WTC11 (cell line): ENCODE measurements around the gene KRT82. TPM values are rescaled to one million over a fixed set of nuclear protein-coding genes. Genes with fewer than 3 reads are reported as not detected.

Experiments used
- ATAC-seq: fragments of 200-7000 bp; cut with Tn5 transposase; 2 replicates; pipeline ENCODE4 v1.10.0; 2021; ENCODE audit warnings: mild to moderate bottlenecking, moderate library complexity
- CTCF ChIA-PET: fragments of 300-600 bp; sonication (Branson Sonifier 250); formaldehyde crosslinking; loops from one replicate; lab custom pipeline; 2021; ENCODE audit warnings: antibody characterized with exemption; lab: Charles Lee
- POLR2A ChIA-PET: fragments of 350-600 bp; sonication (Branson Sonifier 250); formaldehyde crosslinking; loops from one replicate; lab custom pipeline; 2021; ENCODE audit warnings: antibody characterized with exemption; lab: Charles Lee
- DNase-seq: peaks from one replicate; pipeline ENCODE4 v3.0.0; 2021; ENCODE audit warnings: low spot score
- H3K27ac Mint-ChIP-seq: 2 replicates; pipeline ENCODE4 v1.8.0; 2021; ENCODE audit warnings: mixed read lengths
- H3K27me3 Mint-ChIP-seq: 2 replicates; pipeline ENCODE4 v1.8.0; 2021; ENCODE audit warnings: low read depth, mild to moderate bottlenecking, moderate library complexity, mixed read lengths
- H3K36me3 Mint-ChIP-seq: 2 replicates; pipeline ENCODE4 v1.8.0; 2021; ENCODE audit warnings: mixed read lengths
- H3K4me1 Mint-ChIP-seq: 2 replicates; pipeline ENCODE4 v1.8.0; 2022; ENCODE audit warnings: mixed read lengths
- H3K4me3 Mint-ChIP-seq: 2 replicates; pipeline ENCODE4 v1.8.0; 2021; ENCODE audit warnings: mild to moderate bottlenecking, moderate library complexity, mixed read lengths
- H3K9me3 Mint-ChIP-seq: 2 replicates; pipeline ENCODE4 v1.8.0; 2021; ENCODE audit warnings: mixed read lengths
- ATF1 ChIP-seq: sonication (generic); formaldehyde crosslinking; IDR thresholded peaks from 2 replicates; pipeline ENCODE4 v1.8.1; 2023; ENCODE audit warnings: mild to moderate bottlenecking, moderate library complexity, missing genetic modification reagents
- ELF4 ChIP-seq: sonication (generic); formaldehyde crosslinking; IDR thresholded peaks from 2 replicates; pipeline ENCODE4 v1.8.1; 2022; ENCODE audit warnings: low read depth, mild to moderate bottlenecking, moderate library complexity, missing genetic modification reagents
- EMX1 ChIP-seq: fragments of 250-450 bp; sonication (Bioruptor Pico); IDR thresholded peaks from 2 replicates; pipeline ENCODE4 v1.8.0; 2021; ENCODE audit warnings: mild to moderate bottlenecking
- ETV6 ChIP-seq: sonication (generic); formaldehyde crosslinking; IDR thresholded peaks from 2 replicates; pipeline ENCODE4 v1.8.1; 2022; ENCODE audit warnings: mild to moderate bottlenecking, missing genetic modification reagents
- FOXJ3 ChIP-seq: sonication (generic); formaldehyde crosslinking; IDR thresholded peaks from 2 replicates; pipeline ENCODE4 v1.9.0; 2021; ENCODE audit warnings: missing genetic modification reagents, mild to moderate bottlenecking, borderline replicate concordance
- FOXP1 ChIP-seq: sonication (generic); formaldehyde crosslinking; IDR thresholded peaks from 2 replicates; pipeline ENCODE4 v1.8.0; 2022; ENCODE audit warnings: missing genetic modification reagents, mild to moderate bottlenecking, moderate library complexity, borderline replicate concordance
- HMGXB4 ChIP-seq: sonication (generic); formaldehyde crosslinking; IDR thresholded peaks from 2 replicates; pipeline ENCODE4 v1.8.1; 2023; ENCODE audit warnings: mild to moderate bottlenecking, moderate library complexity, missing genetic modification reagents
- IRF1 ChIP-seq: sonication (generic); formaldehyde crosslinking; IDR thresholded peaks from 2 replicates; pipeline ENCODE4 v1.8.0; 2023; ENCODE audit warnings: missing genetic modification reagents
- JAZF1 ChIP-seq: fragments of 250-450 bp; sonication (Bioruptor Pico); IDR thresholded peaks from 2 replicates; pipeline ENCODE4 v1.9.0; 2021; ENCODE audit warnings: moderate library complexity, mild to moderate bottlenecking, inconsistent platforms
- MYBL2 ChIP-seq: sonication (generic); formaldehyde crosslinking; IDR thresholded peaks from 2 replicates; pipeline ENCODE4 v1.8.1; 2023; ENCODE audit warnings: mild to moderate bottlenecking, moderate library complexity, missing genetic modification reagents
- NFATC4 ChIP-seq: fragments of 250-450 bp; sonication (Bioruptor Pico); IDR thresholded peaks from 2 replicates; pipeline ENCODE4 v1.9.0; 2021; ENCODE audit warnings: mild to moderate bottlenecking
- NR2C2 ChIP-seq: sonication (generic); formaldehyde crosslinking; IDR thresholded peaks from 2 replicates; pipeline ENCODE4 v1.8.0; 2022; ENCODE audit warnings: mild to moderate bottlenecking, missing genetic modification reagents
- OVOL2 ChIP-seq: fragments of 250-450 bp; sonication (Bioruptor Pico); IDR thresholded peaks from 2 replicates; pipeline ENCODE4 v1.9.0; 2021; ENCODE audit warnings: mild to moderate bottlenecking, borderline replicate concordance
- RELA ChIP-seq: sonication (generic); formaldehyde crosslinking; IDR thresholded peaks from 2 replicates; pipeline ENCODE4 v1.8.1; 2022; ENCODE audit warnings: missing genetic modification reagents, mild to moderate bottlenecking, borderline replicate concordance
- SOX15 ChIP-seq: fragments of 250-450 bp; sonication (Bioruptor Pico); IDR thresholded peaks from 2 replicates; pipeline ENCODE4 v1.9.0; 2021; ENCODE audit warnings: mild to moderate bottlenecking
- STAT6 ChIP-seq: sonication (generic); formaldehyde crosslinking; conservative IDR thresholded peaks from 2 replicates; pipeline ENCODE4 v1.8.1; 2023; ENCODE audit warnings: mild to moderate bottlenecking, low read depth, missing genetic modification reagents, moderate library complexity
- ZMAT4 ChIP-seq: fragments of 250-450 bp; sonication (Bioruptor Pico); IDR thresholded peaks from 2 replicates; pipeline ENCODE4 v1.9.0; 2021; ENCODE audit warnings: mild to moderate bottlenecking
- ZNF121 ChIP-seq: sonication (generic); formaldehyde crosslinking; IDR thresholded peaks from 2 replicates; pipeline ENCODE4 v1.8.0; 2023; ENCODE audit warnings: missing genetic modification reagents
- ZNF219 ChIP-seq: sonication (generic); formaldehyde crosslinking; IDR thresholded peaks from 2 replicates; pipeline ENCODE4 v1.8.0; 2023; ENCODE audit warnings: missing genetic modification reagents, mild to moderate bottlenecking, borderline replicate concordance
- ZNF232 ChIP-seq: sonication (generic); formaldehyde crosslinking; IDR thresholded peaks from 2 replicates; pipeline ENCODE4 v1.8.0; 2022; ENCODE audit warnings: mild to moderate bottlenecking, missing genetic modification reagents
- ZNF416 ChIP-seq: fragments of 250-450 bp; sonication (Bioruptor Pico); IDR thresholded peaks from 2 replicates; pipeline ENCODE4 v1.9.0; 2021; ENCODE audit warnings: mild to moderate bottlenecking, inconsistent platforms
- ZNF425 ChIP-seq: fragments of 250-450 bp; sonication (Bioruptor Pico); conservative IDR thresholded peaks from 2 replicates; pipeline ENCODE4 v1.9.0; 2021; ENCODE audit warnings: mild to moderate bottlenecking
- ZNF671 ChIP-seq: fragments of 250-450 bp; sonication (Bioruptor Pico); IDR thresholded peaks from 2 replicates; pipeline ENCODE4 v1.8.0; 2021; ENCODE audit warnings: mild to moderate bottlenecking
- ZSCAN18 ChIP-seq: fragments of 250-450 bp; sonication (Bioruptor Pico); IDR thresholded peaks from 2 replicates; pipeline ENCODE4 v2.1.2; 2022; ENCODE audit warnings: mild to moderate bottlenecking, moderate library complexity
- total RNA-seq: library from RNA; stranded (reverse); gene quantifications from 3 replicates; pipeline ENCODE4 v1.2.3, GENCODE V29; 2021

The KRT82 gene
- total RNA-seq, 1 experiment from 2014 or later = not detected

- no peak overlapping the region for H3K27ac Mint-ChIP-seq
- ATAC-seq (no peak), DNase-seq (no peak)
- H3K36me3 Mint-ChIP-seq = no peaks in the 10 kb centered on the region
- no peak overlapping the region for H3K4me3 Mint-ChIP-seq
- POLR2A ChIA-PET = no interaction called here
- H3K4me1 Mint-ChIP-seq = peaks cover 8% of the 10 kb centered on the region
- peaks cover 5% of the 10 kb centered on the region for H3K9me3 Mint-ChIP-seq
- TF ChIP-seq ZNF232 (CRISPR knock-in tag) (no peak), FOXP1 (no peak), NFATC4 (CRISPR knock-in tag) (no peak), OVOL2 (CRISPR knock-in tag) (no peak), ZNF425 (CRISPR knock-in tag) (no peak), RELA (no peak), MYBL2 (CRISPR knock-in tag) (no peak)
- CTCF ChIA-PET = interaction anchor here (1.7 to 2.3 kb wide), 2 partner anchors 9 to 38 kb away, joined by 4 to 8 read pairs; no protein-coding TSS in a partner anchor
- no peaks in the 10 kb centered on the region for H3K27me3 Mint-ChIP-seq
These were observed 27.5 kb upstream of the KRT82 start for GRCh38 chr12:52433501-52434080.

GRCh38 chr12:52432559-52433207 lies 26.5 kb upstream of the KRT82 start:
- POLR2A ChIA-PET = no interaction called here
- peaks cover 7% of the 10 kb centered on the region for H3K9me3 Mint-ChIP-seq
- DNase-seq (no peak), ATAC-seq (no peak)
- peaks cover 8% of the 10 kb centered on the region for H3K4me1 Mint-ChIP-seq
- CTCF ChIA-PET = interaction anchor here (1.0 to 2.3 kb wide), 3 partner anchors 10 to 37 kb away, joined by 3 to 8 read pairs (median 4); no protein-coding TSS in a partner anchor
- H3K36me3 Mint-ChIP-seq = no peaks in the 10 kb centered on the region
- TF ChIP-seq NR2C2 (no peak), ZMAT4 (CRISPR knock-in tag) (no peak), STAT6 (CRISPR knock-in tag) (no peak), ZNF219 (CRISPR knock-in tag) (no peak), ETV6 (no peak), RELA (no peak), ATF1 (CRISPR knock-in tag) (no peak)
- H3K27ac Mint-ChIP-seq = no peak overlapping the region
- H3K27me3 Mint-ChIP-seq = no peaks in the 10 kb centered on the region
- H3K4me3 Mint-ChIP-seq = no peak overlapping the region

GRCh38 chr12:52428121-52428520 lies 22.0 kb upstream of the KRT82 start:
- H3K27me3 Mint-ChIP-seq = peaks cover 2% of the 10 kb centered on the region; the same call in 1 of the 2 replicates
- DNase-seq (peak; percentile 25), ATAC-seq (no peak)
- H3K36me3 Mint-ChIP-seq = no peaks in the 10 kb centered on the region
- H3K27ac Mint-ChIP-seq = no peak overlapping the region
- peaks cover 4% of the 10 kb centered on the region; the same call in 1 of the 2 replicates for H3K4me1 Mint-ChIP-seq
- H3K9me3 Mint-ChIP-seq = peaks cover 7% of the 10 kb centered on the region
- CTCF ChIA-PET = interaction anchor here (0.6 to 2.3 kb wide), 21 partner anchors 9 to 452 kb away, joined by 3 to 26 read pairs (median 4); no protein-coding TSS in a partner anchor
- no peak overlapping the region for H3K4me3 Mint-ChIP-seq
- POLR2A ChIA-PET = no interaction called here
- TF ChIP-seq NR2C2 (no peak), FOXJ3 (CRISPR knock-in tag) (no peak), HMGXB4 (no peak), ZNF671 (CRISPR knock-in tag) (no peak), JAZF1 (no peak), ELF4 (CRISPR knock-in tag) (no peak), ZNF416 (CRISPR knock-in tag) (no peak), ZSCAN18 (no peak), SOX15 (CRISPR knock-in tag) (no peak), IRF1 (CRISPR knock-in tag) (no peak), EMX1 (CRISPR knock-in tag) (no peak), ZNF121 (no peak)
